SU-DHL-6 (cell line): ENCODE measurements around the gene PET100.

Experiments used
- H2AFZ ChIP-seq: fragments of 200-600 bp; sonication (generic); 2 replicates; pipeline ENCODE4 v1.6.1; 2014; ENCODE audit warnings: low read depth, mild to moderate bottlenecking, moderate library complexity, mixed read lengths, antibody characterized with exemption, low read length; ENCODE audit not compliant: severe bottlenecking
- H3F3A ChIP-seq: fragments of 200-600 bp; shearing (Covaris generic); 2 replicates; pipeline ENCODE4 v1.6.0; 2016; ENCODE audit warnings: antibody characterized with exemption, mild to moderate bottlenecking; ENCODE audit not compliant: insufficient read depth
- H3K27ac ChIP-seq: fragments of 200-600 bp; sonication (generic); 2 replicates; pipeline ENCODE4 v1.5.1; 2016; ENCODE audit warnings: low read depth, mild to moderate bottlenecking, low read length, moderate library complexity, mixed read lengths
- H3K27me3 ChIP-seq: fragments of 200-600 bp; sonication (generic), shearing (Covaris generic); 2 replicates; pipeline ENCODE4 v1.6.0; 2014; ENCODE audit warnings: mild to moderate bottlenecking, low read length
- H3K36me3 ChIP-seq: fragments of 200-600 bp; sonication (generic); 2 replicates; pipeline ENCODE4 v1.6.1; 2014; ENCODE audit warnings: mild to moderate bottlenecking, low read length, mixed read lengths
- H3K4me2 ChIP-seq: fragments of 300-600, 200-600 bp; shearing (Covaris generic), sonication (generic); 2 replicates; pipeline ENCODE4 v1.6.0; 2014; ENCODE audit warnings: low read length, low read depth, mild to moderate bottlenecking; ENCODE audit not compliant: poor library complexity, severe bottlenecking
- H3K4me3 ChIP-seq: fragments of 200-600 bp; sonication (generic); 2 replicates; pipeline ENCODE4 v1.5.1; 2014; ENCODE audit warnings: antibody characterized with exemption, low read length, mild to moderate bottlenecking, mixed read lengths; ENCODE audit not compliant: insufficient read depth, poor library complexity, severe bottlenecking
- H3K79me2 ChIP-seq: fragments of 200-600 bp; sonication (generic); 2 replicates; pipeline ENCODE4 v1.6.1; 2014; ENCODE audit warnings: mild to moderate bottlenecking, low read length, moderate library complexity; ENCODE audit not compliant: insufficient read depth
- H3K9ac ChIP-seq: fragments of 200-600 bp; sonication (generic); 2 replicates; pipeline ENCODE4 v1.7.0; 2014; ENCODE audit warnings: mild to moderate bottlenecking, low read length
- H3K9me2 ChIP-seq: fragments of 200-600 bp; sonication (generic); replicated peaks from 2 replicates; pipeline ENCODE4 v1.6.1; 2014; ENCODE audit warnings: low read length; ENCODE audit not compliant: insufficient read depth
- H3K9me3 ChIP-seq: fragments of 200-600 bp; sonication (generic); 2 replicates; pipeline ENCODE4 v1.6.1; 2014; ENCODE audit warnings: low read length, mixed read lengths; ENCODE audit not compliant: insufficient read depth
- H4K20me1 ChIP-seq: fragments of 200-600 bp; sonication (generic); 2 replicates; pipeline ENCODE4 v1.6.1; 2014; ENCODE audit warnings: low read depth, mild to moderate bottlenecking, antibody characterized with exemption, low read length, moderate library complexity, mixed read lengths
- EZH2phosphoT487 ChIP-seq: fragments of 200-600 bp; sonication (generic), shearing (Covaris generic); conservative IDR thresholded peaks from 2 replicates; pipeline ENCODE4 v1.6.1; 2018; ENCODE audit warnings: mild to moderate bottlenecking, antibody characterized with exemption, low read length, moderate library complexity, mixed read lengths
- TF ChIP-seq, protein P1 (sequence below): fragments of 200-600 bp; sonication (generic); IDR thresholded peaks from one replicate; pipeline ENCODE4 v1.5.1; 2017; ENCODE audit warnings: antibody characterized with exemption, mild to moderate bottlenecking, low read length, moderate library complexity; ENCODE audit not compliant: insufficient read depth, poor library complexity, severe bottlenecking

The PET100 gene

DNA sequence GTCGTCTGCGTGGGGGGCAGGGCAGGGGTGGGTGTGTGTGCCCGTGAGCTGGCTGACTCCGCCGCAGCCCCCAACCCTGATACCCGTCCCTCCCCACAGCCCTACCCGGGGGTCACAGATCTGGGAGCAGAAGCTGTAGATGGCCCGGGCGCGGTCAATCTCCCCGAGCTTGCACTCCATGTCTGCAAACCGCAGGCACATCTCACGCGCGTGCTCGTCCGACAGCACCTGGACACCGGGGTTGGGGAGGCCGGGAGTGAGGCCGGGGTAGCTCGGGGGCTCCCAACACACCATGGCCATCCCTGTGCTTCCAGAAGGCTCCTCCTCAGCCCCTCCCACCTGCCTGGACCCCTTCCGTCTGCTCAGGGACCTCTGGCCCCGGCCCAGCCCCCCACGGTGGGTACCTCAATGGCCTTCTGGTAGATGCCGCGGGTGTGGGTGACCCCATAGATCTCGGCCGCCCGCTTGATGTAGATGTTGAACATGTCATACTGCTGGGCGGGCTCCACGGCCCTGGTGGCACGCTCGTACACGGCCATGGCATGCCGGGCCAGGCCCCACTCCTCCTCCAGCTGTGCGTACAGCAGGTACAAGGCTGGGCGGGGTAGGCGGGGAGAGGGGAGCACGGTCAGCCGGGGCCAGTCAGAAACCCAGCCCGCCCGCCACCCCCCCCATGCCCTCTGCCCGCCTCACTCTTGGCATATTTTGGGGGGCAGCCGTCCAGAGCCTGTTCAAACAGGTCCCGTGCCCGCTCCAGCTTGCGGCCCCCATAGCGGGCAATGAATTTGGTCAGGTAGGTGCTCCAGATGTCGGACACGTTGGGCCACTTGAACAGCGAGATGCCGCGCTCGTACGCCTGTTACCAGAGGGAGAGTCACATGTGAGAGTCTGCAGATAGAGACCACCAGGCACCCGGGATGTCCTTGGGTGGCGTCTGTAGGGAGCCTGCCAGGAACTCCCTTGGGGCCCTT lies 8.9 kb upstream of the PET100 start:
- no peak for TF ChIP-seq EZH2phosphoT487
- TF ChIP-seq, protein P1, sequence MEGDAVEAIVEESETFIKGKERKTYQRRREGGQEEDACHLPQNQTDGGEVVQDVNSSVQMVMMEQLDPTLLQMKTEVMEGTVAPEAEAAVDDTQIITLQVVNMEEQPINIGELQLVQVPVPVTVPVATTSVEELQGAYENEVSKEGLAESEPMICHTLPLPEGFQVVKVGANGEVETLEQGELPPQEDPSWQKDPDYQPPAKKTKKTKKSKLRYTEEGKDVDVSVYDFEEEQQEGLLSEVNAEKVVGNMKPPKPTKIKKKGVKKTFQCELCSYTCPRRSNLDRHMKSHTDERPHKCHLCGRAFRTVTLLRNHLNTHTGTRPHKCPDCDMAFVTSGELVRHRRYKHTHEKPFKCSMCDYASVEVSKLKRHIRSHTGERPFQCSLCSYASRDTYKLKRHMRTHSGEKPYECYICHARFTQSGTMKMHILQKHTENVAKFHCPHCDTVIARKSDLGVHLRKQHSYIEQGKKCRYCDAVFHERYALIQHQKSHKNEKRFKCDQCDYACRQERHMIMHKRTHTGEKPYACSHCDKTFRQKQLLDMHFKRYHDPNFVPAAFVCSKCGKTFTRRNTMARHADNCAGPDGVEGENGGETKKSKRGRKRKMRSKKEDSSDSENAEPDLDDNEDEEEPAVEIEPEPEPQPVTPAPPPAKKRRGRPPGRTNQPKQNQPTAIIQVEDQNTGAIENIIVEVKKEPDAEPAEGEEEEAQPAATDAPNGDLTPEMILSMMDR: no peak

DNA sequence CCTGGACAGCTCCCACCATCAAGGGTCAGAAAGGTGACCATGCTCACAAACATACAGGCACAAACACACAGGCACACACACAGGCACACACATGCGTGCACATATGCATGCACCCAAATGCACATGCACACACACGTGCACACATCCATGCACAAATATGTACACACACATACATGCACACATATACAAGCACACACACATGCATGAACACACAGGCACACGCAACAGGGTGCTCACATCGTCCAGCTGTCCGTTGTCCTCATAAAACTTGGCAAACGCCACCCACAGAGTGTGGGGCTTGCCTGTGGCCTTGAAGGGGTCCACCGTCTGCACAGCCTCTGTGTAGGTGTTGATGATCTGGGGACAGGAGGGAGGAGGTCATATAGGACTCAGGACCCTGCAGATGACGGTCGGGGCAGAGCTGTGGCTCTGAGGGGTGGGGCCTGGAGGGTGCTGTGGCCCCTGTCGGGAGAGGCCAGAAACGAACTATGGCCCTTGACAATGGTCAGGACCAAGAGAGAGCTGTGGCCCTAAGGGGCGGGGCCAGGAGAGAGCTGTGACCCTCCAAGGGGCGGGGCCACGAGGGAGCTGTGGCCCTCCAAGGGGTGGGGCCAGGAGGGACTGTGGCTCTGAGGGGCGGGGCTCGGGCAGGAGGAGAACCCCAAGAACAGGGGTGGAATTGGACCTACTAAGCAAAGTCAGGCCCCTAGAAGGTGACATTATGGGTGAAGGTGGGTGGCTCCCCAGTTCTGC lies 6.5 kb upstream of the PET100 start:
- Histone ChIP-seq H3K36me3 (no peaks in the 10 kb centered on the region), H3K79me2 (peaks cover 17% of the 10 kb centered on the region)

More for the DNA sequence above, 8.9 kb upstream of the PET100 start:
- H3K4me3 ChIP-seq: no peak overlapping the region
- no peaks in the 10 kb centered on the region for H3K27me3 ChIP-seq
- no peak overlapping the region for H3K4me2 ChIP-seq
- H3K79me2 ChIP-seq: no peaks in the 10 kb centered on the region
- H4K20me1 ChIP-seq: no peaks in the 10 kb centered on the region
- no peaks in the 10 kb centered on the region for H3K9me2 ChIP-seq
- H3K9me3 ChIP-seq: no peaks in the 10 kb centered on the region
- H3K9ac ChIP-seq: no peak overlapping the region
- H3F3A ChIP-seq: no peaks in the 10 kb centered on the region
- no peak overlapping the region for H2AFZ ChIP-seq
- H3K36me3 ChIP-seq: no peaks in the 10 kb centered on the region
- H3K27ac ChIP-seq: no peak overlapping the region

DNA sequence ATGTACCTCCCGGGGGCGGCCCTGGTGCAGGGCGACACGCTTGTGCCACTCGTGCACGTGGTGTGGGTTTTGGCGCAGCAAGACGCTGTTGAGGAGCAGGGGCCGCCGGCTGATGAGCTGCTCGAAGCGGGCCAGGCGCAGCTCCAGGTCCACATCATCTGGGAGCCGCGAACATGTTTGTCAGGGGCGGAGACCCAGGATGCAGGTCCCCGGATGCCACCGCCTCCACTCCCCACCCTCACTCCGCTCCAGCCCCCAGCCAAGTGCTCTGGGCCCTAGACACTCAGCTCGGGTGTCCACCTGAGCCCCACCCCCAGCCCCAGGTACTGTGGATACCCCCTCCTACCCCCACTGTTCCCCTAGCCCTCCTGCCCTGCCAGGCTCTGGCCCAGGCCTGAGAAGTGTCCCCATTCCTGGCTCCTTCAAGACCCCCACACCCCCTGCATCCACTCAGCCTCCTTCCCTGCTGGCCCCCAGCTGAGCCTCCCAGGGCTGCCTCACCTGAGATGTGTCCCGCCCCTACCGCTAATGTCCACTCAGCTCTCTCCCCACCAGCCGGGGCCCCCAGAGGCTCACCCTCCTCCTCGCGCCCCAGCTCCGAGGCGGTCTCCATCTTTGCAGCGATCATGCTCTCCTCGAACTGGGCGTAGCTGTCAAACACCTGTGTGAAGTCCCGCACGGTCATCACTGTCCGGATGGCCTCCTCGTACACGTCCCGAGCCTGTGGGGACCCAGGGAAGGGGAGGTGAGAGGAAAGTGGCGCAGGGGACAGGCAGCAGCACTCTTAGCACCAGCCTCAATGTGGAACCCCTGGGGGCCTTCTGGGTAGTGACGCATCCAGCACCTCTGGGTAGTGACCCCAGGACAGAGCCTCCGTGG lies 5.6 kb upstream of the PET100 start:
- Histone ChIP-seq H3K4me2 (no peak overlapping the region), H4K20me1 (no peaks in the 10 kb centered on the region), H3K9ac (no peak overlapping the region), H3K27me3 (no peaks in the 10 kb centered on the region), H3K36me3 (no peaks in the 10 kb centered on the region), H3K9me3 (no peaks in the 10 kb centered on the region), H3K27ac (no peak overlapping the region), H3K9me2 (no peaks in the 10 kb centered on the region), H3K4me3 (no peak overlapping the region), H3F3A (no peaks in the 10 kb centered on the region), H2AFZ (no peak overlapping the region), H3K79me2 (peaks cover 25% of the 10 kb centered on the region)
- TF ChIP-seq EZH2phosphoT487: no peak
- TF ChIP-seq, protein P1: no peak

More for the DNA sequence above, 6.5 kb upstream of the PET100 start:
- TF ChIP-seq, protein P1: no peak
- no peak for TF ChIP-seq EZH2phosphoT487
- Histone ChIP-seq H3K9me2 (no peaks in the 10 kb centered on the region), H4K20me1 (no peaks in the 10 kb centered on the region), H3K27ac (no peak overlapping the region), H3F3A (no peaks in the 10 kb centered on the region), H3K27me3 (no peaks in the 10 kb centered on the region), H3K4me3 (no peak overlapping the region), H3K9ac (no peak overlapping the region), H2AFZ (no peak overlapping the region), H3K4me2 (no peak overlapping the region), H3K9me3 (no peaks in the 10 kb centered on the region)
